ENCODE measurements around the gene CCDC149. TPM values are rescaled to one million over a fixed set of nuclear protein-coding genes. Genes with fewer than 3 reads are reported as not detected.

CCDC149 gene
- total and polyA plus RNA-seq, 4 donors = 1.4 to 11.2 (median 3.4) TPM

GRCh38 chr4:24770667-24771066, 142.2 kb downstream of the CCDC149 start:
- Histone ChIP-seq H3K9ac (ENCODE audit: low read depth in 1 of 2, low read length in 2 of 2) (no peak overlapping the region), H3K4me1 (ENCODE audit: control insufficient read depth in 4 of 4, insufficient read depth in 4 of 4, low read length in 3 of 4) (no peaks in the 10 kb centered on the region), H3K9me3 (ENCODE audit: control insufficient read depth in 4 of 4, low read length in 3 of 4) (no peaks in the 10 kb centered on the region), H3K27me3 (ENCODE audit: control insufficient read depth in 4 of 4, insufficient read depth in 4 of 4, low read length in 3 of 4) (no peaks in the 10 kb centered on the region), H3K36me3 (ENCODE audit: control insufficient read depth in 4 of 4, insufficient read depth in 3 of 4, low read depth in 1 of 4, low read length in 3 of 4) (no peaks in the 10 kb centered on the region), H3K27ac (ENCODE audit: low read depth in 1 of 2, low read length in 2 of 2) (no peak overlapping the region), H3K4me3 (ENCODE audit: low read depth in 1 of 3, low read length in 3 of 3) (no peak overlapping the region)
- DNase-seq (ENCODE audit: low spot score) = no peak
- 88% methylated on average over 4 of the region's 4 CpGs for WGBS
- TF ChIP-seq, protein P1, sequence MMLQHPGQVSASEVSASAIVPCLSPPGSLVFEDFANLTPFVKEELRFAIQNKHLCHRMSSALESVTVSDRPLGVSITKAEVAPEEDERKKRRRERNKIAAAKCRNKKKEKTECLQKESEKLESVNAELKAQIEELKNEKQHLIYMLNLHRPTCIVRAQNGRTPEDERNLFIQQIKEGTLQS (IDR thresholded peaks at IDR 0.05) = no peak
- TF ChIP-seq GABPA (IDR thresholded peaks at IDR 0.05 in 1 of 2, conservative IDR thresholded peaks at IDR 0.05 in 1 of 2) (no peak), HNF4G (IDR thresholded peaks at IDR 0.05) (no peak)
- TF ChIP-seq, protein P2, sequence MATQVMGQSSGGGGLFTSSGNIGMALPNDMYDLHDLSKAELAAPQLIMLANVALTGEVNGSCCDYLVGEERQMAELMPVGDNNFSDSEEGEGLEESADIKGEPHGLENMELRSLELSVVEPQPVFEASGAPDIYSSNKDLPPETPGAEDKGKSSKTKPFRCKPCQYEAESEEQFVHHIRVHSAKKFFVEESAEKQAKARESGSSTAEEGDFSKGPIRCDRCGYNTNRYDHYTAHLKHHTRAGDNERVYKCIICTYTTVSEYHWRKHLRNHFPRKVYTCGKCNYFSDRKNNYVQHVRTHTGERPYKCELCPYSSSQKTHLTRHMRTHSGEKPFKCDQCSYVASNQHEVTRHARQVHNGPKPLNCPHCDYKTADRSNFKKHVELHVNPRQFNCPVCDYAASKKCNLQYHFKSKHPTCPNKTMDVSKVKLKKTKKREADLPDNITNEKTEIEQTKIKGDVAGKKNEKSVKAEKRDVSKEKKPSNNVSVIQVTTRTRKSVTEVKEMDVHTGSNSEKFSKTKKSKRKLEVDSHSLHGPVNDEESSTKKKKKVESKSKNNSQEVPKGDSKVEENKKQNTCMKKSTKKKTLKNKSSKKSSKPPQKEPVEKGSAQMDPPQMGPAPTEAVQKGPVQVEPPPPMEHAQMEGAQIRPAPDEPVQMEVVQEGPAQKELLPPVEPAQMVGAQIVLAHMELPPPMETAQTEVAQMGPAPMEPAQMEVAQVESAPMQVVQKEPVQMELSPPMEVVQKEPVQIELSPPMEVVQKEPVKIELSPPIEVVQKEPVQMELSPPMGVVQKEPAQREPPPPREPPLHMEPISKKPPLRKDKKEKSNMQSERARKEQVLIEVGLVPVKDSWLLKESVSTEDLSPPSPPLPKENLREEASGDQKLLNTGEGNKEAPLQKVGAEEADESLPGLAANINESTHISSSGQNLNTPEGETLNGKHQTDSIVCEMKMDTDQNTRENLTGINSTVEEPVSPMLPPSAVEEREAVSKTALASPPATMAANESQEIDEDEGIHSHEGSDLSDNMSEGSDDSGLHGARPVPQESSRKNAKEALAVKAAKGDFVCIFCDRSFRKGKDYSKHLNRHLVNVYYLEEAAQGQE (IDR thresholded peaks at IDR 0.05) = no peak

- no peaks in the 10 kb centered on the region for H3K36me3 ChIP-seq (ENCODE audit: control insufficient read depth in 4 of 4, insufficient read depth in 3 of 4, low read depth in 1 of 4, low read length in 3 of 4)
- TF ChIP-seq RAD21 (IDR thresholded peaks at IDR 0.05) = no peak
- no peak for TF ChIP-seq RXRA (IDR thresholded peaks at IDR 0.05)
- TF ChIP-seq, protein P2 (IDR thresholded peaks at IDR 0.05) = no peak
- no peak for TF ChIP-seq EGR1 (IDR thresholded peaks at IDR 0.05; ENCODE audit: low read depth in 2 of 2)
- TF ChIP-seq, protein P3, sequence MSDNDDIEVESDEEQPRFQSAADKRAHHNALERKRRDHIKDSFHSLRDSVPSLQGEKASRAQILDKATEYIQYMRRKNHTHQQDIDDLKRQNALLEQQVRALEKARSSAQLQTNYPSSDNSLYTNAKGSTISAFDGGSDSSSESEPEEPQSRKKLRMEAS (IDR thresholded peaks at IDR 0.05) = no peak
- no peak for TF ChIP-seq YY1 (IDR thresholded peaks at IDR 0.05)
- TF ChIP-seq, protein P1 (IDR thresholded peaks at IDR 0.05) = no peak
- TF ChIP-seq SP1 (IDR thresholded peaks at IDR 0.05) = no peak
- TF ChIP-seq TAF1 (conservative IDR thresholded peaks at IDR 0.05) = no peak
- no peak for TF ChIP-seq HNF4G (IDR thresholded peaks at IDR 0.05)
- no peak for TF ChIP-seq FOXA2 (IDR thresholded peaks at IDR 0.05)
- no peak for TF ChIP-seq JUND (IDR thresholded peaks at IDR 0.05)
- TF ChIP-seq, protein P4, sequence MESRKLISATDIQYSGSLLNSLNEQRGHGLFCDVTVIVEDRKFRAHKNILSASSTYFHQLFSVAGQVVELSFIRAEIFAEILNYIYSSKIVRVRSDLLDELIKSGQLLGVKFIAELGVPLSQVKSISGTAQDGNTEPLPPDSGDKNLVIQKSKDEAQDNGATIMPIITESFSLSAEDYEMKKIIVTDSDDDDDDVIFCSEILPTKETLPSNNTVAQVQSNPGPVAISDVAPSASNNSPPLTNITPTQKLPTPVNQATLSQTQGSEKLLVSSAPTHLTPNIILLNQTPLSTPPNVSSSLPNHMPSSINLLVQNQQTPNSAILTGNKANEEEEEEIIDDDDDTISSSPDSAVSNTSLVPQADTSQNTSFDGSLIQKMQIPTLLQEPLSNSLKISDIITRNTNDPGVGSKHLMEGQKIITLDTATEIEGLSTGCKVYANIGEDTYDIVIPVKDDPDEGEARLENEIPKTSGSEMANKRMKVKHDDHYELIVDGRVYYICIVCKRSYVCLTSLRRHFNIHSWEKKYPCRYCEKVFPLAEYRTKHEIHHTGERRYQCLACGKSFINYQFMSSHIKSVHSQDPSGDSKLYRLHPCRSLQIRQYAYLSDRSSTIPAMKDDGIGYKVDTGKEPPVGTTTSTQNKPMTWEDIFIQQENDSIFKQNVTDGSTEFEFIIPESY (IDR thresholded peaks at IDR 0.05) = no peak
- no peak for TF ChIP-seq HNF4A (conservative IDR thresholded peaks at IDR 0.05)
- no peak for TF ChIP-seq NR2F2 (IDR thresholded peaks at IDR 0.05)
- no peak for TF ChIP-seq GABPA (IDR thresholded peaks at IDR 0.05 in 1 of 2, conservative IDR thresholded peaks at IDR 0.05 in 1 of 2)
- TF ChIP-seq, protein P5, sequence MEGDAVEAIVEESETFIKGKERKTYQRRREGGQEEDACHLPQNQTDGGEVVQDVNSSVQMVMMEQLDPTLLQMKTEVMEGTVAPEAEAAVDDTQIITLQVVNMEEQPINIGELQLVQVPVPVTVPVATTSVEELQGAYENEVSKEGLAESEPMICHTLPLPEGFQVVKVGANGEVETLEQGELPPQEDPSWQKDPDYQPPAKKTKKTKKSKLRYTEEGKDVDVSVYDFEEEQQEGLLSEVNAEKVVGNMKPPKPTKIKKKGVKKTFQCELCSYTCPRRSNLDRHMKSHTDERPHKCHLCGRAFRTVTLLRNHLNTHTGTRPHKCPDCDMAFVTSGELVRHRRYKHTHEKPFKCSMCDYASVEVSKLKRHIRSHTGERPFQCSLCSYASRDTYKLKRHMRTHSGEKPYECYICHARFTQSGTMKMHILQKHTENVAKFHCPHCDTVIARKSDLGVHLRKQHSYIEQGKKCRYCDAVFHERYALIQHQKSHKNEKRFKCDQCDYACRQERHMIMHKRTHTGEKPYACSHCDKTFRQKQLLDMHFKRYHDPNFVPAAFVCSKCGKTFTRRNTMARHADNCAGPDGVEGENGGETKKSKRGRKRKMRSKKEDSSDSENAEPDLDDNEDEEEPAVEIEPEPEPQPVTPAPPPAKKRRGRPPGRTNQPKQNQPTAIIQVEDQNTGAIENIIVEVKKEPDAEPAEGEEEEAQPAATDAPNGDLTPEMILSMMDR (IDR thresholded peaks at IDR 0.05; ENCODE audit: low read depth, low read length, missing input control) = no peak
- no peak overlapping the region for H3K4me3 ChIP-seq (ENCODE audit: low read depth in 1 of 3, low read length in 3 of 3)
- no peak overlapping the region for H3K27ac ChIP-seq (ENCODE audit: low read depth in 1 of 2, low read length in 2 of 2)
- H3K9me3 ChIP-seq (ENCODE audit: control insufficient read depth in 4 of 4, low read length in 3 of 4) = peaks cover 0 to 3% (median 0%) of the 10 kb centered on the region in 4 donors
- no peaks in the 10 kb centered on the region for H3K27me3 ChIP-seq (ENCODE audit: control insufficient read depth in 4 of 4, insufficient read depth in 4 of 4, low read length in 3 of 4)
- DNase-seq (ENCODE audit: low spot score) = no peak
- 78% methylated on average over 3 of the region's 3 CpGs for WGBS
- H3K4me1 ChIP-seq (ENCODE audit: control insufficient read depth in 4 of 4, insufficient read depth in 4 of 4, low read length in 3 of 4) = no peaks in the 10 kb centered on the region
- H3K9ac ChIP-seq (ENCODE audit: low read depth in 1 of 2, low read length in 2 of 2) = no peak overlapping the region
Observed at GRCh38 chr4:24770032-24770584, 142.7 kb downstream of the CCDC149 start.

Data from liver (tissue), 9 donors.